GM23338 (cell line): Measurements from ENCODE around the gene CPLANE1. TPM values are rescaled to one million over a fixed set of nuclear protein-coding genes. Genes with fewer than 3 reads are reported as not detected.

Experiments
- ATAC-seq: fragments of 200-7000 bp; cut with Tn5 transposase; 3 replicates; pipeline ENCODE4 v1.9.1; 2020
- DNase-seq: peaks from one replicate; pipeline ENCODE4 v3.0.0-alpha.2; 2015; ENCODE audit warnings: low spot score
- H2AFZ ChIP-seq: fragments of 200-600 bp; sonication (generic); 2 replicates; pipeline ENCODE4 v1.8.0; 2016; ENCODE audit warnings: antibody characterized with exemption, mild to moderate bottlenecking, moderate library complexity
- H3F3A ChIP-seq: fragments of 200-600 bp; sonication (generic); replicated peaks from 2 replicates; pipeline ENCODE4 v1.8.0; 2017; ENCODE audit warnings: antibody characterized with exemption, mixed run types, low read depth
- H3K27ac ChIP-seq: fragments of 200-600 bp; sonication (generic); 2 replicates; pipeline ENCODE4 v1.6.1; 2016; ENCODE audit warnings: low read depth
- H3K27me3 ChIP-seq: fragments of 200-600 bp; sonication (generic); 2 replicates; pipeline ENCODE4 v1.8.0; 2016; ENCODE audit warnings: mild to moderate bottlenecking, mixed run types, moderate library complexity; ENCODE audit not compliant: insufficient read depth
- H3K36me3 ChIP-seq: fragments of 200-600 bp; sonication (generic); 2 replicates; pipeline ENCODE4 v1.8.0; 2016; ENCODE audit warnings: mild to moderate bottlenecking; ENCODE audit not compliant: insufficient read depth
- H3K4me1 ChIP-seq: fragments of 200-600 bp; sonication (generic); 2 replicates; pipeline ENCODE4 v1.8.0; 2016; ENCODE audit warnings: mild to moderate bottlenecking, moderate library complexity; ENCODE audit not compliant: insufficient read depth
- H3K4me2 ChIP-seq: fragments of 200-600 bp; sonication (generic); 2 replicates; pipeline ENCODE4 v1.7.1; 2017; ENCODE audit warnings: mixed run types
- H3K4me3 ChIP-seq: fragments of 200-600 bp; sonication (generic); 2 replicates; pipeline ENCODE4 v1.6.1; 2016; ENCODE audit warnings: mixed run types
- H3K79me2 ChIP-seq: fragments of 200-600 bp; sonication (generic); replicated peaks from 2 replicates; pipeline ENCODE4 v1.8.0; 2017; ENCODE audit warnings: mild to moderate bottlenecking; ENCODE audit not compliant: insufficient read depth
- H3K9me2 ChIP-seq: fragments of 200-600 bp; sonication (generic); 2 replicates; pipeline ENCODE4 v1.8.0; 2017; ENCODE audit not compliant: insufficient read depth
- H4K20me1 ChIP-seq: fragments of 200-600 bp; sonication (generic); replicated peaks from 2 replicates; pipeline ENCODE4 v1.8.0; 2017; ENCODE audit warnings: mild to moderate bottlenecking; ENCODE audit not compliant: insufficient read depth
- H3K27ac Mint-ChIP-seq: 2 replicates; pipeline ENCODE4 v1.8.0; 2020; ENCODE audit warnings: inconsistent platforms, mild to moderate bottlenecking, moderate library complexity, mixed read lengths
- H3K27me3 Mint-ChIP-seq: 3 replicates; pipeline ENCODE4 v1.8.0; 2022; ENCODE audit warnings: low read depth, mild to moderate bottlenecking, moderate library complexity, mixed read lengths, inconsistent platforms; ENCODE audit not compliant: insufficient read depth, poor library complexity
- H3K36me3 Mint-ChIP-seq: 3 replicates; pipeline ENCODE4 v1.8.0; 2021; ENCODE audit warnings: low read depth, mild to moderate bottlenecking, inconsistent platforms, moderate library complexity, mixed read lengths
- H3K4me1 Mint-ChIP-seq: 3 replicates; pipeline ENCODE4 v1.8.0; 2020; ENCODE audit warnings: mild to moderate bottlenecking, inconsistent platforms, mixed read lengths
- H3K4me3 Mint-ChIP-seq: 3 replicates; pipeline ENCODE4 v1.8.0; 2021; ENCODE audit warnings: moderate library complexity, mild to moderate bottlenecking, inconsistent platforms, mixed read lengths
- H3K9me3 Mint-ChIP-seq: 3 replicates; pipeline ENCODE4 v1.8.0; 2020; ENCODE audit warnings: moderate library complexity, mild to moderate bottlenecking, inconsistent platforms, mixed read lengths
- CREB1 ChIP-seq: fragments of 250-450 bp; sonication (Bioruptor Pico); IDR thresholded peaks from 2 replicates; pipeline ENCODE4 v1.5.0; 2020; ENCODE audit warnings: low read depth, mild to moderate bottlenecking, moderate library complexity
- CTCF ChIP-seq, 2 experiments: fragments of 200-600 bp in 1 of 2; sonication (generic) in 1 of 2; conservative IDR thresholded peaks; 2 replicates each; pipeline versions ENCODE4 v1.5.1 to v1.6.1; 2016 to 2017; ENCODE audit warnings: antibody characterized with exemption in 2 of 2, low read depth in 2 of 2, mild to moderate bottlenecking in 2 of 2, moderate library complexity in 1 of 2
- ETS1 ChIP-seq: IDR thresholded peaks from 2 replicates; pipeline ENCODE4 v1.6.1; 2016; ENCODE audit warnings: antibody characterized with exemption
- EZH2phosphoT487 ChIP-seq: fragments of 200-600 bp; sonication (generic); IDR thresholded peaks from one replicate; pipeline ENCODE4 v1.8.1; 2018; ENCODE audit warnings: antibody characterized with exemption; ENCODE audit not compliant: unreplicated experiment
- JUNB ChIP-seq: IDR thresholded peaks from one replicate; pipeline ENCODE4 v1.6.1; 2016; ENCODE audit warnings: antibody characterized with exemption; ENCODE audit not compliant: unreplicated experiment
- NANOG ChIP-seq: IDR thresholded peaks from 2 replicates; pipeline ENCODE4 v1.6.1; 2016; ENCODE audit warnings: antibody characterized with exemption, borderline replicate concordance
- REST ChIP-seq: IDR thresholded peaks from one replicate; pipeline ENCODE4 v1.6.1; 2018; ENCODE audit warnings: antibody characterized with exemption; ENCODE audit not compliant: unreplicated experiment
- STAT1 ChIP-seq: IDR thresholded peaks from one replicate; pipeline ENCODE4 v1.6.1; 2016; ENCODE audit warnings: antibody characterized with exemption; ENCODE audit not compliant: unreplicated experiment
- ZNF114 ChIP-seq: fragments of 250-450 bp; sonication (Bioruptor Pico); IDR thresholded peaks from 2 replicates; pipeline ENCODE4 v1.5.0; 2020; ENCODE audit warnings: mild to moderate bottlenecking, moderate library complexity
- polyA plus RNA-seq: library from polyadenylated mRNA; unstranded; fragments of >200 nt; fragmentation: Nextera tagmentation; extraction: Ambion mirVana; gene quantifications from 2 replicates; pipeline ENCODE4 v1.2.1, GENCODE V29; 2016
- total RNA-seq: library from RNA; depleted of rRNA; stranded (reverse); fragments of >200 nt; shearing (Covaris generic); gene quantifications from 2 replicates; pipeline ENCODE4 v1.2.3, GENCODE V29; 2014

Gene CPLANE1
- total and polyA plus RNA-seq, 2 experiments from 2014 or later: 5.1 to 8.3 TPM

GRCh38 chr5:37211661-37212060, 37.5 kb downstream of the CPLANE1 start (continued):
- TF ChIP-seq ETS1 (no peak), JUNB (no peak), CTCF (conservative IDR thresholded peaks at IDR 0.05; ENCODE audit: low read depth in 2 of 2) (no peak), STAT1 (no peak), ZNF114 (CRISPR knock-in tag) (no peak)

GRCh38 chr5:37208883-37209797, 40.0 kb downstream of the CPLANE1 start:
- H3K27me3 ChIP-seq: no peaks in the 10 kb centered on the region
- H3K4me2 ChIP-seq: no peak overlapping the region
- no peaks in the 10 kb centered on the region for H4K20me1 ChIP-seq
- no peak overlapping the region; the same call in 2 of the 3 replicates for H3K4me3 Mint-ChIP-seq
- H3K27ac ChIP-seq: no peak overlapping the region
- no peak overlapping the region for H3K27ac Mint-ChIP-seq
- H3K27me3 Mint-ChIP-seq: no peaks in the 10 kb centered on the region
- H3K4me1 ChIP-seq: peaks cover 5% of the 10 kb centered on the region; the same call in 1 of the 2 replicates
- no peaks in the 10 kb centered on the region for H3K9me3 Mint-ChIP-seq
- H3K36me3 ChIP-seq: no peaks in the 10 kb centered on the region; the same call in 1 of the 2 replicates
- no peaks in the 10 kb centered on the region for H3K79me2 ChIP-seq
- no peaks in the 10 kb centered on the region for H3K9me2 ChIP-seq
- DNase-seq: peak; percentile 33
- no peak overlapping the region for H2AFZ ChIP-seq
- H3K36me3 Mint-ChIP-seq: no peaks in the 10 kb centered on the region
- peak; percentile 80 for ATAC-seq
- TF ChIP-seq ETS1: no peak
- TF ChIP-seq CREB1 (CRISPR knock-in tag): no peak
- no peak for TF ChIP-seq EZH2phosphoT487
- no peak for TF ChIP-seq NANOG
- H3K4me3 ChIP-seq: no peak overlapping the region
- H3F3A ChIP-seq: no peaks in the 10 kb centered on the region
- H3K4me1 Mint-ChIP-seq: peaks cover 7% of the 10 kb centered on the region

- no peak for ATAC-seq
- Histone ChIP-seq H3K79me2 (no peaks in the 10 kb centered on the region), H4K20me1 (no peaks in the 10 kb centered on the region), H3K4me1 (peaks cover 5% of the 10 kb centered on the region; the same call in 1 of the 2 replicates), H3K36me3 (no peaks in the 10 kb centered on the region; the same call in 1 of the 2 replicates), H3K4me2 (no peak overlapping the region), H3K27ac (no peak overlapping the region), H3K27me3 (no peaks in the 10 kb centered on the region), H3K9me2 (no peaks in the 10 kb centered on the region), H2AFZ (no peak overlapping the region), H3K4me3 (no peak overlapping the region), H3F3A (no peaks in the 10 kb centered on the region)
- Mint-ChIP-seq H3K9me3 (no peaks in the 10 kb centered on the region), H3K36me3 (no peaks in the 10 kb centered on the region), H3K27me3 (no peaks in the 10 kb centered on the region), H3K4me1 (peaks cover 7% of the 10 kb centered on the region), H3K27ac (no peak overlapping the region), H3K4me3 (no peak overlapping the region)
- no peak for DNase-seq
- no peak for TF ChIP-seq REST
- no peak for TF ChIP-seq JUNB
- no peak for TF ChIP-seq ETS1
Measured at GRCh38 chr5:37207802-37208201, 41.4 kb downstream of the CPLANE1 start.
